ENCODE data around the gene INSL3. TPM values are rescaled to one million over a fixed set of nuclear protein-coding genes. Genes with fewer than 3 reads are reported as not detected.
A peak's percentile ranks its signal among the peaks of the same experiment; 100 is the strongest.
"Not testable (repeated sequence)": the region's sequence is repeated elsewhere in the genome, so short reads cannot be mapped to it uniquely, and the experiment has no call there.

INSL3 gene
- total RNA-seq, 2 donors from 2014 or later = not detected

DNA sequence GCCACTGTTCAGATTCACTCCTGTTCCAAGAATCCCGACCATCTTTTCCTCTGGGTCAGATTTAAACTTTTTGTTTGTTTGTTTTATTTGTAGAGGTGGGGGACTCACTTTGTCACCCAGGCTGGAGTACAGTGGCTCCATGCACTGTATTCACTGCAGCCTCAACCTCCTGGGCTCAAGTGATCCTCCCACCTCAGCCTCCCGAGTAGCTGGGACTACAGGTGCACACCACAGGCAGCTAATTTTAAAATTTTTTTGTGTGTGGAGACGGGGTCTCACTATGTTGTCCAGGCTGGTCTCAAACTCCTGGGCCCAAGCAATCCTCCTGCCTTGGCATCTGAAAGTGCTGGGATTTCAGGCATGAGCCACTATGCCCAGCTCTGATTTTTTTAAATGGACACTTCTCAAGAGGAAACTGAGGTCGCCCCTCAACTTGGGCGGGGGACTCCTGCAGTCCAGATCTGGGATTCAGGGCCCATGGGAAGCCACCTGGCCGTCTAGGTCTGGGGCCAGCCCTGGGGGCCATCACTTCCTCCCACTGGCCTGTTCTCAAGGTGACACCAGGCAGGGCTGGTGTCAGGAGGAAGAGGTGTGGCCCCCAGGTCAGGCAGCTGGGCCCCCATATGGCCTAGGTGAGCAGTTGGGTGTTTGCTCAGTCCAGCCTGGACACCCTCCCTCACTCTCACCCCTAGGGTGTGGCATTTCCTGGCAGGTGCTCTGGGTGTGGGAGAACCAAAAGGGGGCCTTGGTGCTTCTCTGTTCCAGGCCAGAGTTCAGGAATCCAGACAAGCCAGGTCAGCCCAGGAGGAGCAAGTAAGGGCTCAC lies 25.1 kb downstream of the INSL3 start:
- DNase-seq = peak; percentile 75 to 93
- peak; percentile 64 for ATAC-seq
- intact Hi-C loops (cut with DNase I, micrococcal nuclease) = no loop called here

DNA sequence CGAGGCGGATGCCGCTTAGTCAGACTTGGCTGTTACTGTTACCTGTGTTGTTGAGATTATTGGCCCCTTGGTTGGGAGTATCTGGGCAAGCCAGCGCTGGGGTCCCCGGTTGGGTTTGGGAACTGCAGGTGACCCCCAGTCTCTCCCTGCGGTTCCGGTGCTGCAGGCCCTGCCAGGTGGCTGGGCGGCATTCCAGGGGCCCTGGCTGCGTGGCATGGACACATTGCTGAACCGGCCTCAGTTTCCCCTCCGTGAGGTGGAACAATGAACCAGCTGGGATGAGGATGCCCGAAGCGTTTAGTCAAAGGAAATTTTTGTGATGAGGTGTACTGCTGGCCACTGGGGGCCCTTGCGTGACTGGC lies 25.8 kb downstream of the INSL3 start:
- ATAC-seq (no peak), DNase-seq (peak in 1 of 2 donors; percentile 37)
- intact Hi-C loops (cut with DNase I, micrococcal nuclease) = no loop called here

DNA sequence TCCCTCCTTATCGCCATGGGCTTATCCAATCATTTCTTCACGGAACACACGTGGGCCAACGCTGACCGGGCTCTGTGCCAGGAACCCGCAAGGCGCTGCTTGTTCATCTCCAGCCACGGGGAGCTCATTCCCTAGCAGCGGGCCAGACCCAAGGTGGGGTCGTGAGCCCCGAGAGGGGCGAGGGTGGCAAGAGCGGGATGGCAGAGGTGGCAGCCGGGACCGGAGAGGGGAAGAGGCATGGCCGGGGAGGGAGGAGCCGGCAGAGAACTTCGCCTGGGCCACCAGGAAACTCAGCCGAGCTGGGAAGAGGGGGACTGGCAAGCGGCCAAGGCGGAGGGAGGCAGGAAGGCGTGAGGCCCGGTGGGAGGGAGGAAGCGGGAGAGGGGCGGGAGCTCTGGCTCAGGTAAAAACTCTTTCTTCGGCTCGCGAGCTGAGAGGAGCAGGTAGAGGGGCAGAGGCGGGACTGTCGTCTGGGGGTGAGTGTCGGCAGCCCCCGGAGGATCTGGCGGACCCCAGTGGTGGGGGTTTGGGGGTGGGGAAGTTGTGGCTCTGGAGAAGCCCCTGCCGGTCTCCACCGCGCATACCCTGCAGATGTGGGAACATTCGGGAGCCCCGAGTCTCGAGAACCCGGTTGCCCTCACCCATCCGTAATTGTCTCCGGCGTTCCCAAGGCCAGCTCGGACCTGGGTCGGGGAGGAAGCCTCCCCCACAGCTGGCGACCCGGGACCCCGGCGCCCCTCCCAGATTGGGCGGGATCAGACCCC lies 26.4 kb downstream of the INSL3 start, which contains the start of gene B3GNT3:
Gene B3GNT3 (plus strand): TSS at position 408 of the 764 bp plus-strand sequence. CDS start 12,670 bp downstream, outside the sequence.
- ATAC-seq = peak; percentile 52
- intact Hi-C loops (cut with DNase I, micrococcal nuclease) = no loop called here
- DNase-seq = peak; percentile 94 to 97

DNA sequence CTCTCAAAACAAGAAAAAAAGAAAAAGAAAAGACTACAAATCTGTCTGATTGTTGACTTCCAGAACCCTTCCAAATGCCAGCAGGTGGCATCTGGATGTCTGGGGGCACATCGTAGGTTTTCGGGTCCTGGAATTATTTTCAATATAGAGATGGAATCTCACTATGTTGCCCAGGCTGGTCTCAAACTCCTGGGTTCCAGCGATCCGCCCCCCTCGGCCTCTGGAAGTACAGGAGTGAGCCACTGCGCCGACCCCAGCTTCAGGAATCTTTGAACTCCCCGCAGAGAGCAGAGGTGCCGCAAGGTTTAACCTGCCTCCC lies 26.9 kb downstream of the INSL3 start:
- intact Hi-C loops (cut with DNase I, micrococcal nuclease) = no loop called here
- ATAC-seq (no peak), DNase-seq (no peak)

DNA sequence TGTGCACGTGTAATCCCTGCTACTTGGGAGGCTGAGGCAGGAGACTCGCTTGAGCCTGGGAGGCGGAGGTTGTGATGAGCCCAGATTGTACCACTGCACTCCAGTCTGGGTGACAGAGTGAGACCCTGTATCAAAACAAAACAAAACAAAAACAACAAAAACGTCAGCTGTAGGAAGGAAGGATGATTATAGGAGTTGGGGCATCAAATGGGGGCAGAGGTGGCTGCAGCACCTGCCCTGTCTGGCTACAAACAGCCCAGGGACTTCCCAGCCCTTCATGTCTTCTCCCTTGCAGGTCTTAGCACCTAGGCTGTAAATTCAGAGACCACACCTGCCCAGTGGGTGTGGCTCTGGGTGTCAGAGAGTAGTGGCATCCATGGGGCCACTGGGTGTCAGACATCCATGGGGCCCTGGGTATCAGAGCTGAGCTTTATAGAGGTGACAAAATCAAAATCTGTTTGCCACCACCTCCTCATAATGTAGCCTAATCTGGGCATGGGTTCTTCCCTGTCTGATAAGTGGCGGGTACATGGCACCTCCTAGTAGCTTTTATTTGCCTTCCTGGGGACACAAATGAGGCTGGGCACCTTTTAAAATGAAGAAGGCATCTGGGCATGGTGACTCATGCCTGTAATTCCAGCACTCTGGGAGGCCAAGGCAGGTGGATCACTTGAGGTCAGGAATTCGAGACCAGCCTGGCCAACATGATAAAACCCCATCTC lies 31.1 kb downstream of the INSL3 start:
- intact Hi-C loops (cut with DNase I, micrococcal nuclease) = no loop called here

DNA sequence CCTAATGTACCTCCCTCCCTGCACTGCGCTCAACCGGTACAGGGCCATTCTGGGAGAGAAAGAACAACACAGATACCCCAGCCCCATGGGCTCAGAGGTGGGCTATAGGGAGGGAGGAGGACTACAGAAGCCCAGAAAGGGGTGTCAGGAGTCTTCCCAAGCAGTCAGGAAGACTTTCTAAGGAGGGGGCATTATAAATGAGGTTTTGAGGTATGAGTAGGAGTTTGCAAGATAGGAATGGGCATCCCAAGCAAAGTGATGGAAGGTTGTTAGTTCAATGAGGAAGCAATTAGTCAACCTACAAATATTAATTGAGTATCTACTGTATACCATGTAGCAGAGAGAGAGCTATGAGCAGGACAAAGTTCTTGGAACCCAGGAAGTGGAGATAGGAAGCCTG lies 32.7 kb downstream of the INSL3 start:
- DNase-seq = no peak
- intact Hi-C loops (cut with DNase I, micrococcal nuclease) = no loop called here
- no peak for ATAC-seq

More for the DNA sequence above, 31.1 kb downstream of the INSL3 start:
- ATAC-seq = peak; percentile 69
- peak; percentile 75 to 89 for DNase-seq

DNA sequence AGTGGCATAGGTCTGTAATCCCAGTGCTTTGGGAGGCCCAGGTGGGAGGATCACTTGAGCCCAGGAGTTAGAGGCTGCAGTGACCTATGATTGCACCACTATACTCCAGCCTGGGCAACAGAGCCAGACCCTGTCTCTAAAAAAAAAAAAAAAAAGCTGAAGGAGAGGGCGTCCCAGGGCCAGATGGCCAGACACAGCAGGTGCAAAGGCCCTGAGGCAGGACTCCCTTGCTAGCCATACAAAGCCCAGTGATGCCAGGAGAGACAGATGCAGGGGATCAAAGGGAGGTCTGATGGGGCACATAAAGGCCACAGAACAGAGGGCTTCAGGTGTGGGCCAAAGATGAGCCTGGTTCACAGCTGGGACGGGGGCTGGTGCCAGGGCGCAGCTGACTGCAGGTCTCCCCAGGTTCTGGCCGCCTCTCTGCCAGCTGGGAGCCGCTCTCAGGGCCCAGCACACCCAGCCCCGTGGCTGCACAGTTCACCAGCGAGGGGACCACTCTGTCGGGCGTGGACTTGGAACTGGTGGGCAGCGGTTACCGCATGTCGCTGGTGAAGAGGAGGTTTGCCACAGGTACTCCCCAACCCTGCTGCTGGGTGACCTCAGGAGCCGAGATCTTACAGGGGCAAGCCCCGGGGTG lies 33.9 kb downstream of the INSL3 start:
- no peak for ATAC-seq
- intact Hi-C loops (cut with DNase I, micrococcal nuclease) = no loop called here
- no peak for DNase-seq

DNA sequence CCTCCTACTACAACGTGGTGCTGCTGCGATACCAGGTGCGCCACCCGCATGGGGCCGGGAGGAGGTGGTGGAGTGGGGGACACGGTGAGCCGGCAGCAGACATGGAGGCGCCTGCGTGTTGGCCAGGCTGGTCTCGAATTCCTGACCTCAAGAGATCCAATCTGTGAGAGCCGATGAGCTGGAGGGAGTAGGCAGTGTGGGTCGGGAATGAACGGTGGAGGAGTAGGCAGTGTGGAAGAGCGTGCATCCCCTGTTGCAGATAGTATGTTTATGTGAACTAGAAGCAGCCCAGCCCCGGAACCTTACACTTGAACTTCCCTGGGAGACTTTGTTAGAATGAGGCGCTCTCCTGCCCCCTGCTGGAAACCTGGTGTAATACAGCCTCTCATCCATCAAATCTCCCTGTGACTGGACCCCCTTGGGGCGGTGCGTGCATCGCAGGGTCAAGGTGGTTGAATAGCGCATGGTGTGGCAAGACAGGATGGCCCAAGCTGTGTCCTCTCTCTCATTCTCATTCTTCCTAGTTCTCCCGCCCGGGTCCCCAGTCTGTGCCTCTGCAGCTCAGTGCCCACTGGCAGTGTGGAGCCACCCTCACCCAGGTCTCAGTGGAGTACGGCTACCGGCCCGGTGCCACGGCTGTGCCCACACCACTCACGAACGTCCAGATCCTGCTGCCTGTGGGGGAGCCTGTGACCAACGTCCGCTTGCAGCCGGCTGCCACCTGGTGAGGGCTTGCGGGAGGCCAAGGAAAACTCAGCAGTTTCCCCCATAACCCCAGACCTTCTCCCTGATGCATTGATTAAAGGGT lies 36.9 kb downstream of the INSL3 start:
- intact Hi-C loops (cut with DNase I, micrococcal nuclease) = no loop called here
- DNase-seq (peak in 1 of 2 donors; percentile 75), ATAC-seq (peak; percentile 60)

DNA sequence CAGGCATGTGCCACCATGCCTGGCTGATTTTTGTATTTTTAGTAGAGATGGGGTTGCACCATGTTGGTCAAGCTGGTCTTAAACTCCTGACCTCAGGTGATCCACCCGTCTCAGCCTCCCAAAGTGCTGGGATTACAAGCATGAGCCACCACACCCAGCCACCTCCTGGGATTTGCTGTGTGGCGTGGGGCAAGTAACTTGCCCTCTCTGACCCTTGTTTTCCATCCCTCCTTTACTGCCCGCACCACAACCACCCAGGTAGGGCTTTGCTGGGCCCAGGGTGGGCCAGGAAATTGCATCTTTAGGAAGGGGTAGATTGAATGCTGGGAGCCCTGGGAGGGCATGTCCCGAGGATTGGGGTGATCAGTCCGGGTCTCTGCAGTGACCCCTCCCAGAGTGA lies 37.6 kb downstream of the INSL3 start:
- ATAC-seq; DNase-seq; intact Hi-C loops (cut with DNase I, micrococcal nuclease): not testable (repeated sequence)

DNA sequence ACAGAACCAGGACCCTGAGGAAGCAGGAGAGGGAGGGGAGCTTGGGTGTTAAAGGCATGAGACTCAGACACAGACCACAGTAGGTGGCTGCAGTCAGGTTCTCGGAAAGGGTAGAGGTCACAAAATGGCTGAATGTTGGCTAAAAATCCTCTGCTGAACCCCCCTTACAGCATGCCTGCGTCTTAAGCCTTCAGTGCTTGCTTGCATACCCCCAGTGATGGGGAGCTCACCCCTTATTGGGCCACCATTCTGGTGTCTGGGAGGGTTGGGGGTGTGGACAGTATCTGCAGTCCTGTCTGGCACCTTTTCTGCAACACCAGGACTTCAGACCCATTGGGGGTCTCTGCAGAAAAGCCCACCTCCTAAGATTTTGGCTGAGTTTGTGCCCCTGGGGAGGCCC lies 40.5 kb downstream of the INSL3 start:
- intact Hi-C loops (cut with DNase I, micrococcal nuclease) = no loop called here
- DNase-seq (no peak), ATAC-seq (no peak)

DNA sequence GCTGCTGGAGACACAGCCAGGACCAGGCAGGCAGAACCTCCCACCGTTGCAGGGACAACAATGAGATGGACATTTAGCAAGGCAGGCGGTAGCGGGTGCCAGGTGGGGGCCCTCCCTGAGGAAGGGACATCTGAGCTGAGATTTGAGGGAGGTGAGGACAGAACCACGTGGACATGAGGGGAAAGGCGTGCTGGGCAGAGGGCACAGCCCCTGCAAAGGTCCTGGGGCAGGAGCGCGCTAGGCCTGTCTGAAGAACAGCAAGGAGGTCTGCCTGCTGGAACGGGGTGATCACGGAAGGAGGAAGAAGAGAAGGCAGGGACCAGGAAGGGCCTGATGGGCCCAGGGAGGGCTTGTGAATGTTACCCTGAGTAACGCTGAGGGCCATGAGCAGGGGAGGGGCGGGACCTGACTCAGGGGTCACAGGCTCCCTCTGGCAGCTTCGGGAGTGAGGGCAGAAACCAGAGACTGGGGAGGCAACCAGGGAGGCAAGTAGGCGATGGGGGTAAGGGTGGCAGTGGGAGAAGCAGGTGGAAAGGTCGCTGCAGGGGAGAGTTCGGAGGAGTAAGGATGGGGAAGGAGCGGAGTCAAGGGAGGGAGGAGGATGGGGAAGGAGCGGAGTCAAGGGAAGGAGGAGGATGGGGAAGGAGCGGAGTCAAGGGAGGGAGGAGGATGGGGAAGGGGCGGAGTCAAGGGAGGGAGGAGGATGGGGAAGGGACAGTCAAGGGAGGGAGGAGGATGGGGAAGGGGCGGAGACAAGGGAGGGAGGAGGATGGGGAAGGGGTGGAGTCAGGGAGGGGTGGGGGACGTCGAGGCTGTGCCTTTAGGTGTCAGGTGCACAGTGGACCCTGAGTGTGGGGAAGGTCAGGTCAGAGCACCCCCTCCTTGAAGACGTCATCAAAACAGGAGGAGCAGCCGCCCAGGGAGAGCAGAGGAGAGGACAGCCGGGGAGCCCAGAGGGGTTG lies 42.1 kb downstream of the INSL3 start:
- intact Hi-C loops (cut with DNase I, micrococcal nuclease) = no loop called here
- ATAC-seq = peak; percentile 30
- DNase-seq = peak; percentile 43 to 80

DNA sequence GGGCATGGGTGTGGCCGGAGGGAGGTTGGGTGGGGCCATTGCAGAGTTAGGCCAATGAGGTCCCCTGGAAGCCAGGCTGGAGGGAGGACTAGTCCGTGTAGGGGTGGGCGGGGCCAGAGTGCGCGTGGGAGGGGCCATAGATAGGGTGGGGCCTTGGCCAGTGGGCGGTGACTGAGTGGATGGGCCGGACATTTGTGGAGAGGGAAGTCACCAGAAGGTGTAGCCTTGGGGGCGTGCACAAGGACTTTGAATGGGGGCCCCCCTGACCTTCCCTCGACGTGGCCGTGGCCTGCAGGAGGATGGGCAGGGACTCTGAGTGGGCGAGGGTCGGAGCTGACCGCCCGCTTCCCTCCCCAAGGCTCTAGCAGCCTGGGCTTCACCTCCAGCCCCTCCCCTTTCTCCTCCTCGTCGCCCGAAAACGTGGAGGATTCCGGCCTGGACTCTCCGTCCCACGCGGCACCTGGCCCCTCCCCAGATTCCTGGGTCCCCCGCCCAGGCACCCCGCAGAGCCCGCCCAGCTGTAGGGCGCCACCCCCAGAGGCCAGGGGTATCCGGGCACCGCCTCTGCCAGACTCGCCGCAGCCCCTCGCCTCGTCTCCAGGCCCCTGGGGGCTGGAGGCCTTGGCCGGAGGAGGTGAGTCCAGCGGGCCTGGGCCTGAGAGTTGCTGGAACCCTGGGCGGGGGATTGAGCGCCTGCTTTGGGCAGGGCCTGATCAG lies 42.9 kb downstream of the INSL3 start:
- ATAC-seq = peak; percentile 92
- intact Hi-C loops (cut with DNase I, micrococcal nuclease) = no loop called here
- DNase-seq = peak; percentile 84 to 88

DNA sequence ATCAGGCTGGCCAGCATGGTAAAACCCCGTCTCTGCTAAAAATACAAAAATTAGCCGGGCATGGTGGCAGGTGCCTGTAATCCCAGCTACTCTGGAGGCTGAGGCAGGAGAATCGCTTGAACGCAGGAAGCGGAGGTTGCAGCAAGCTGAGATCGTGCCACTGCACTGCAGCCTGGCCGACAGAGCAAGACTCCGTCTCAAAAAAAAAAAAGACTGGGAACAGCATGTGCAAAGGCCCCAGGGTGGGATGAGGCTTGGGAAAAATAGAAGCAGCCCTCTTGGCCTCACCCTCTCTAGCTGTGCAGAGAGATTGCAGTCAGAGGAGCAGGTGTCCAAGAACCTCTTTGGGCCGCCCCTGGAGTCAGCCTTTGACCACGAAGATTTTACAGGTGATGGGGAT lies 43.5 kb downstream of the INSL3 start:
- intact Hi-C loops (cut with DNase I, micrococcal nuclease); ATAC-seq; DNase-seq: not testable (repeated sequence)

DNA sequence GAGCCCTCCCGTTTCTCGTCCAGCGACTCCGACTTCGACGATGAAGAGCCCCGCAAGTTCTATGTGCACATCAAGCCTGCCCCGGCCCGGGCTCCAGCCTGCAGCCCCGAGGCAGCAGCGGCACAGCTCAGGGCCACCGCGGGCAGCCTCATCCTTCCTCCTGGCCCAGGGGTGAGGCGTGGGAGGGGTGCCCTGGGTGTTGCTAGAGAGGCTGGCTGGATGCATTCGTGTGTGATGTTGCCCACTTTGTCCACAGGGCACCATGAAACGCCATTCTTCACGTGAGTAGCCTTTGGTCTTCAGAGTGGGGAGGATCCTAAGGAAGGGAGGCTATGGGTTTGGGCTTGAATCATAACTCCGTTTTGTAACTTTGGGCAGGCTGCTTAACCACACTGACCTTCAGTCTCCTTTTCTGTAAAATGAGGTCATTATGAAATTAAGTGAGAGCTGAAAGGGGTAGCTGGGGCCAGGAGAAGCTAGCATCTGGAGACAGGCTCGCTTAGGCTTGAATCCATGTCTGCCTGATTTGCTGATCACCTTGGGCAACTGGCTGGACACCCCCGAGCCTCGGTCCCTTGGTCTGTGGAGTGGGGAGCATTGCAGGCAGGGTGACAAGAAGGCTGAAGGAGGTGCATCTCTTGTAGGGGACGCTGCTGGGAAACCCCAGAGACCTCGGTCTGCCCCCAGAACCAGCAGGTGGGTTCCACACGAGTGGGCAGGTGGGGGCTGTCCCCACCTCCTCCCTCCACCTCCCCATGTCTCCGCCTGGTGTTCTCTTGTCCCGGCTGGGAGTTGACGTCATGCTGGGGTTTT lies 45.1 kb downstream of the INSL3 start:
- ATAC-seq (no peak), DNase-seq (no peak)
- intact Hi-C loops (cut with DNase I, micrococcal nuclease) = no loop called here

DNA sequence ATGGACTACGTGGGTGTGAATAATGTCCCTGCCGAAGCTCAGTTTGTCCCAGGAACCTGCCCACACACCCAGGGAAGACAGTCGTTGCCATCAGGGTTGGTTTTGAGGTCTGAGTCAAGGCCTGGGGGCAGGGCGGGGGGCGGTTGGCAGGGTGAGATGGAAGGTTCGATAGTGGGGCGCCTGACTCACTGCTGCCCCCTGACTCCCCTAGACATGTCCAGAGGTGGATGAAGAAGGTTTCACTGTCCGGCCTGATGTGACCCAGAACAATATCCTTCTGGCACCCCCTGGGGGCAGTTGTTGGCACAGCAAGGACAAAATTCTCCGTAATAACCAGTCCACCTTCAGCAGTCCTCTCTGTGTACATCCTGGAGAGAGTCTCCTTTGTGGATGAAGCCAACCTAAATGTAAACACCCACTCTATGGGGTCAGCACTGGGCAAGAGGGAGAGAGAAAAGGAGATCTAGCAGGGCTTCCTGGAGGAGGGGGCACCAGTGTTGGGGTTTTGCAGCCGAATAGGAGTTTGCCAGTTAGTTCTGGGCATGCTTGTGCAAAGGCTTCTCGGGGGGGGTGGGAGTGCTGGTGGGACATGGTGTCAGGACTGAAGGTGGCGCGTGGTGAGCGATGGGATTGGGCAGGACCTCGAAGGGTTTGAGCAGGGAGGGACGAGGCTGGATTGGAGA lies 45.9 kb downstream of the INSL3 start:
- intact Hi-C loops (cut with DNase I, micrococcal nuclease) = no loop called here
- ATAC-seq (no peak), DNase-seq (peak in 1 of 2 donors; percentile 51)
